HG03575 (cell line): ENCODE results near the gene RDH11.
"Not testable (repeated sequence)": the region's sequence is repeated elsewhere in the genome, so short reads cannot be mapped to it uniquely, and the experiment has no call there.

ENCODE experiments used
- ATAC-seq: cut with Tn5 transposase; IDR thresholded peaks from one replicate; pipeline ENCODE4 v1.9.1; 2021; ENCODE audit not compliant: unreplicated experiment, insufficient number of reproducible peaks, low FRiP score; ENCODE audit errors: extremely low read depth

Gene RDH11

DNA sequence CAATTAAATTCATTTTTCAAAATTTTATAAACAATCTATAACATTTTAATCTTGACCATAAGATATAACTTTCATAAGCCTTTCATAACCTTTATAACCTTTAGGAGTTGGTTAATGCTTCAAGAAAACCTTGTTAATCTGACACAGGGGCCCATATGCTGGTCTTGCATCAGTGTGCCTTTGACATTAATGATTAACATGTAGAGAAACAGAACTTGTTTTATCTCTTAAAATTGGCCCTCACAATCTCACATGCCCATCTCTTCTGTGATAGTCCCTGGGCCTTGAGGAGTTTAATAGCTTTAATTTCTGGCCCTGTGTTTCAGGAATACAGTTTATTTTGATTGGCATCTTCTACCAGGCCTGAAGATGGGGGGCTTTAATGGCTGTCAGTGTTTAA lies 13.8 kb upstream of the RDH11 start:
- ATAC-seq: not testable (repeated sequence)

DNA sequence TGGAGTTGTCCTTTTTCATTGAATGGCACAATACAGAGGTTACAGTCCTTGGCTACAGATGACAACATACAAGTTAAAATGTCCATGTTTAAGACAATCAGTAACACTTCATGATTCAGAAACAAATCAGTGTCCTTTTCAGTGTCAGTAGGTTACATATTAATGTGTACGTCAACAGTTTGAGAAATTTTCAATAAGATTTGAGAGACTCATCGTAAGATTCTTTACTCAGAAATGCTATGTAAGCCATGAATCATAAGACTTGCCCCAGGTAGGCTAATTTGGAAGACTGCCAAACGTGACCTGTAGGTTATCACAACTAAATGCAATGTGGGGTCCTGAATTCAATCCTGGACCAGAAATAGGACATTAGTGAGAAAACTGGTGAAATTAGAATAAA lies 9.6 kb upstream of the RDH11 start:
- no peak for ATAC-seq

DNA sequence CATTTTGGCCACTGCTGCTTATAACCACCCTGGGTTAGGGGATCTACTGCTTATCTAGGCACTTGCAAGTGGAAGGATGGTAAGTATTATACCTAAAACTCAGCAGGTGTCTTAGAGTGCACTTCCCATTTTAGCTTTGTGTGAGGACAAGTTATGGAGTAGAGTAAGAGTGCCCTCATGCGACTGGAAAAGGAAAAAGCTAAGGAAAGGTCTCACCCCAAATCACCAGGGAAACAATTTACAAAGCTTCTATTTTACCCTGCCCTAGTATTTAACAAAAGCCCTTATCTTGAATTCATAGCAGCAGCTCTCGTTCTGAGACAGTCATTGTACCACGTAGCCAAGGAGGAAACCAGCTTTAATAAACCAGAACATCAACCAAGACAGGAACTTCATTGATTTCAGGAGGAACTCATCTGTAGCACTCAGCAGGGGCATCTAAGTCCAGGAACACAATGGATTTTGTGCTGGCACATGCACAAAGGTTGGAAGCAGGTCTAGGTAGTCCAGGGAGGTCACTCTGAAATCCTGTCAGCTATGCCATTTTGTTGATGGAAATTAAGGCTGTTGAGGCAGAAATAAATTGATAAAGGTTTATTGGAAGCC lies 9.0 kb upstream of the RDH11 start:
- ATAC-seq: no peak

DNA sequence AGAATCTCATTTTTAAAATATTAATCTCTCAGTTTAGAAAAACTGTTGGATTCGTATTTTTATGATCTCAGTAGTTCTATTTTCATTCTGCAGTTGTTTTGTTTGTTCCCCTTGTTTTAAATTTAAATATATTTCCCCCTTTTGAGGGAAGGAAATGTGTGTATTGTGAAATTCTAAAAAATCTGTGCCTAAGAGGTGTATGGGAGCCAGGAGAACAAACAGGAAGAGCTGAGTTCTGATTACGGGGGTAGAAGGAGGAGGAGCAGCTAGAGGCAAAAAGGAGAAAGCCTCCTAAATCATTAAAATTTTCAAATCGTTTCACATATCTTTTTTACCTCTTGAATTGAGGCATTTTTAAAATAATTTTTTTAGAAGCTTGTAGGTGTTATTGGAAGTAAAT lies 8.4 kb upstream of the RDH11 start:
- ATAC-seq: no peak

DNA sequence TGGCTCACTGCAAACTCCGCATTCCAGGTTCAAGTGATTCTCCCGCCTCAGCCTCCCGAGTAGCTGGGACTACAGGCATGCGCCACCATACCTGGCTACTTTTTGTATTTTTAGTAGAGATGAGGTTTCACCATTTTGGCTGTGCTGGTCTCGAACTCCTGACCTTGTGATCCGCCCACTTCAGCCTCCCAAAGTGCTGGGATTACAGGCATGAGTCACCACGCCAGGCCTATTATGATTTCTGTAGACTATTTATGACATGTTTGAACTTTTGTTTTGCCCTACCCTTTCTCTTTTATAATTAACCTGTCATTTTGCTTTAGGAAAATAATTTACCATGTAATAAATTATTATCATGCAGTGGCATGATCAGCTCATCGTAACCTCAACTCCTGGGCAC lies 5.9 kb upstream of the RDH11 start, which contains the start of gene RDH12:
TSS of gene RDH12 (plus strand) at position 395 of the 400 bp plus-strand sequence. CDS start 20,757 bp downstream, outside the sequence.
- ATAC-seq: not testable (repeated sequence)

DNA sequence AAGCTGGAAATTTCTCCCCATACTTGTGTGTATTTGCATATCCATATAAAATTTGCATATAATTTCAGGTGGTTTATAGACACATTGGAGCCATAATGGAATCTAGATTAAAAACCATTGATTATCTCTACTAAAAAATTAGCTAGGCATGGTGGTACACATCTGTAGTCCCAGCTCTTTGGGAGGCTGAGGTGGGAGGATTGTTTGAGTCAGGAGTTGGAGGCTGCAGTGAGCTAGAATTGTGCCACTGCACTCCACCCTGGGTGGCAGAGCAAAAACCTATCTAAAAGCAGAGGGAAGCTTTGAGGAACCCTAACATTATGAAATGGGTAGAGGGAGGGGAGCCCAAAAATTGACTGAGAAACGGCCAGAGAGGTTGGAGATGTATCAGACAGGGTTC lies 2.6 kb upstream of the RDH11 start:
- ATAC-seq: no peak

DNA sequence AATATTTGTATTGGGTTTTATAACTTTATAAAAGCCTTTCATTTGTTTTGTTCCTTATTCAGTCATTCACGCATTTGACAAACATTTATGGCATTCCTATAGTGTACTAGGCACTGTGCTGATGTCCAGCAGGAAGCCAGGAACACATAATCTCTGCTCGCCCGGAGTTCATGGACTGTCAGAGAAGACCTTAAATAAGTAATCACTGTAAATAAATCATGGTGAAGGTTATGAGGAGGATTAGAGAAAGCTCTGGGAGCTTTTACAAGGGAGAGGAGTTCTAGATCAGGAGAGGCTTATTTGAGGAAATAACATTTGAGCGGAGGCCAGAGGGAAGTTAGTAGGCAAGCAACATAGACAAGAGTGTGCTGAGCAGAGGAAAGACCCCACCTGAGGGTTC lies 1.4 kb upstream of the RDH11 start:
- ATAC-seq: no peak

DNA sequence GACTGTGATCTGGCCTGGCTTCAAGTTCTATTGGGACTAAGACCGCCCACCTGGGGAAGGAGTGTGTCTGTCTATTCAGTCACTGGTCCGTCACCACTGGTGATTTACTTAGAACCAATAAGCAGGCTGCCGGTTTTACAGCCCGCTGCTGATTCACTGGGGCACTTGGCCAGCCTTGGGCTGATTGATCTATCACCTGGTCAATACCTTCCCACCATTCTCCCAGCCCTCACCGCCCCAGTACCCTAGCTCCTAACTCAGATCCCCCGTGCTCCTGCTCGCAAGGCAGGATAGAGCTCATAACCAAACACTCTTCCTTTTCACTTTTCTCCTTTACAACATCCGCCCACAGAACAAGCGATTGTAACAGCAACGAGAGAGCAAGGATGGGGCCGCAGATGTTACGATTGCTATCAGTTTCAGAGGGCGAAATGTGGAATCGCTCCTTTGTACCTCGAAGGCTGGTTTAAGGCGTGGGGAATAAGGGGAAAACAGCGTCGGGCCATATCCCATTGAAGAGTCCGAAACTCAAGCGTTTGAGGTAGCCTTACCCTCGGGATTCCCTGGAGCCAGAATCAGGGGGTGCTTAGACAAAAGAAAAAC lies 672 bp downstream of the RDH11 start:
- ATAC-seq: peak; percentile 66

DNA sequence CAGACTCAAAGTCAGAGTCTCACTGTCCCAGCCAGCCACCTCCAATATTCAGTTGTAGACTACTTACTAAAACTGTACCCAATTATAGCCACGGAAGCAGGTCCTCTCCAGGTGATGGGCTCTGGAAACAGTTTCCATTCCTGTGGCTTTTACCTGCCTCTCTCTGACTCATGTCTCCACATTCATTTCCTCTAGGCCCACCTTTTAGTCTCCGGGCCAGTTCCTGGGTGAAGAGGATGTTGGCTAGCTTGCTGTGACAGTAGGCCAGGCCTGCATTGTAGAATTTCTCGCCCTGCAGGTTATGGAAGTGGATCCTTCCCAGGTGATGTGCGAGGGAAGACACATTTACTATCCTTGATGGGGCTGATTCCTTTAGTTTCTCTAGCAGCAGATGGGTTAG lies 5.6 kb downstream of the RDH11 start:
- ATAC-seq: no peak

DNA sequence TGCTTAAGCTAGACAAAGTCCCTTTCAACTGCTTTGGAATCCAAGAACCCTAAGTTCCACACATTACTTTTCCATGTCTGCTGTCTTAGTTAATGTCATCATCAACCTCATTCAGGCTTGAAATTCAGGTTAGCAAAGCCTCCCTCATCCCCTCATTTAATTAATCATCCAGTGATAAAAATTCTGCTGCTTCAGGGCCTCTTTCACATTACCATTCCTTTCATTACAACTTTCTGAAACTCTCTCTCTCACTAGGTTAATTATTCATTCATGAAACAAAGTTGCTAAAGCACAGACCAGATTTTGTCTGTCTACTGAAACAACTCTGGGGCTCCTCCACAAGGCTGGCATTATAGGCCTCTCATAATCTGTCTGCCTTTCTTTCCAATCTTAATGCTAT lies 11.7 kb downstream of the RDH11 start:
- ATAC-seq: no peak

DNA sequence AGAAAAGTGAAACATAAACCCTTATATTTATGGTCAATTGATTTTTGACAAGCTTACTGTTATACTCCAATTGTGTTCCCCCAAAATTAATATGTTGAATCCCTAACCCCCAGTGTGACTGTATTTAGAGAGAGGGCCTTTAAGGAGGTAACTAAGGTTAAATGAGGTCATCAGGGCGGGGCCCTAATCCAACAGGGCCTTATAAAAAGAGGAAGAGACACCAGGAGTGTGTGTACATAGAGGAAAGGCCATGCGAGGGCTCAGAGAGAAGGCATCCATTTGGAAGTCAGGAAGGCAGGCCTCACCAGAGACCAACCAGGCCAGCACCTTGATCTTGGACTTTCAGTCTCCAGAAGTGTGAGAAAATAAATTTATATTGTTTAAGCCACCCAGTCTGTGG lies 14.6 kb downstream of the RDH11 start:
- no peak for ATAC-seq

DNA sequence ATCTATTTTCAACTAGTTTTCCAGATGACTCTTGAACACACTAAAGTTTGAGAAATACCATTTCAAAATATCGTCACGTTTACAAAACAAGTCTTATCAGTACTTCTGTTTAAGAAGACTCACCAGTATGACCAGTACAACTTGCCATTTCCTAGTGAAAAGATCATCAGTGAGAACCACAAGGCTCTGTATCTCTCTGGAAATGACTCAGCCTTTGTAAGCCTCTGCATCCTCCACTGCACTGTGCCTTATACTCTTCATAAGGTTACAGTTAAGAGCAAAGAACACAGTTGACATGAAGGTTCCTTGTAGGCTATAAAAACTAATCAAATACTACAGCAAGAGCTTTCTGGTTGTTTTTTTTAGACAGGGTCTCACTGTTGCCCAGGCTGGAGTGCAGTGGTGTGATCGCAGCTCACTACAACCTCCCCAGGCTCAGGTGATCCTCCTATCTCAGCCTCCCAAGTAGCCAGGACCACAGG lies 15.4 kb downstream of the RDH11 start:
- ATAC-seq: peak; percentile 87

DNA sequence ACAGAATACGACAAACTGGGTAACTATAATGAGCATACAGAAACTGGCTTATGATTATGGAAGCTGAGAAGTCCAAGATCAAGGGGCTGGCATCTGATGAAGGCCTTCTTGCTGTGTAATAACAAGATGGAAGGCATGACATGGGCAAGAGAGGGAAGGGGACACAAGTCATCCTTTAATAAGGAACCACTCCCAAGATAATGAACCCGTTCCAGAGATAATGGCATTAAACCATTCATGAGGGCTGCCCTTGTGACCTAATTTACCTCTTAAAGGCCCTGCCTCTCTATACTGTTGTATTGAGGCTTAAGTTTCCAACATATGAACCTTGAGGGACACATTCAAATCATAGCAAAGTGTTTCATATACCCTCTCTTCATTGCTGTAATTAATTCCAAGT lies 16.6 kb downstream of the RDH11 start:
- ATAC-seq: no peak

DNA sequence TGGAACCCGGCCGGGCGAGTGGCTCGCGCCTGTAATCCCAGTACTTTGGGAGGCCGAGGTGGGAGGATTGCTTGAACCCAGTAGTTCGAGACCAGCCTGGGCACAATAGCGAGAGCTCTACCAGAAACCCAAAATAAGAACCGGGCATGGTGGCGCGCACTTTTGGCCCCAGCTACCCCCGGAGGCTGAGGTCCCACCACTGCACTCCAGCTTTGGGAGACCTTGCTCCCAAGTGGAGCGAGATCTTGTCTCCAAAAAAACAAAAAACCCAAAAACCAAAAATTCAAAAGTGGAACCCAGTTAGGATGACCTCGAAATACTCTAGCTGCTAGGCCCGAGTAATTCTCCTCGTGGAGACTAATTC lies 20.4 kb downstream of the RDH11 start:
- ATAC-seq: no peak

DNA sequence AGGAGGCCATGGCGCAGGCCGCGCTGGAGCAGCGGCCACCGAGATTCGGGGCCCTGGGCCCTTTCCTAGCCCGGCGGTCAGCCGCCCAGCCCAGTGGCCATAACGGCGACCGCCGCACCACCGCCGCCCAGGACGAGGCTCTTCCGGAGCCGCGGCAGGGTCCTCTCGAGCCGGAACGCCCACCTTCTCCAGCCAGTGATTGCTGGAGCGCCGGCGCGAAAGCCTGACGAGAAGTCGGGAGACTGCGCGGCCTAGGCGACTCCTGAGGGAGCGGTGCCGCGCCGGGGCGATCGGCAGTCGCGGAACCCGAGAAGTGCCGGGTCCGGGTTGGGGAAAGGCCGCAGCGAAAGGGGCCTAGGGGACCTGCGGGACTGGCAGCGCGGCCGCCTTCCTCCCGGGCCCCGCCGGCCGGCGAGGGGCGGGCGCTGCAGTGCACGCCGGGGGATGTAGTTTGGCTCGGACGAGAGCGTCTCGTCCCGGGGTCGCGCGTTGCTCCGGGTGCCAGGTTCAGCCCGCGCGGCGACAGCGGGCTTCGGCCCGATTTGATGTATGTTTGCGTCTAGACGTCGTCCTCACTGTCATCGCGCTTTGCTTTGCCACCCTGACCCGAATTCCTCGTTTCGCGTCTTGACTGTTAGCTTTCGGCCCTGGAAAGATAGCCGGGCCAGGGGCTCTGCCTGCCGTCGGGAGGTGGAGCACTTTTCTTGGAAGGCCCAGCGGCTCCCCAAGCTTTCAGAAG lies 20.9 kb downstream of the RDH11 start, which contains the start of gene VTI1B:
TSS of gene VTI1B (minus strand) at position 153 of the 739 bp plus-strand sequence. CDS start at position 10, 143 bp downstream.
- ATAC-seq: no peak

DNA sequence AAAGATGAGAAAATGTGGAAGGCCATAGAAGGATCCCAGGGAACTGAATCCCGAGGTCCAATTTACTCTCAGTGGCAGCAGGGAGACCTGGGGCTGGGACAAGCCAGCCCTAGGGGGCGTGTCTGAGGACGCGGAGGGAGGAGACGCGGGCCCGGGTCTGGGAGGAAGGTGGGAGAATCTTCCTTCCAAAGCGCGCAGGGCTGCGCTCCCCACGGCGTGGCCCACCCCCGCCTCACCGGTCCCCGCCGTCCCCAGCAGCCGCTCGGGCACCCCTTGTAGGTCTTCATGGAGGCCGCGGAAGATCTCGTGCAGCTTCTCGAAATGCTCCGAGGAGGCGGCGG lies 21.5 kb downstream of the RDH11 start:
- ATAC-seq: no peak

DNA sequence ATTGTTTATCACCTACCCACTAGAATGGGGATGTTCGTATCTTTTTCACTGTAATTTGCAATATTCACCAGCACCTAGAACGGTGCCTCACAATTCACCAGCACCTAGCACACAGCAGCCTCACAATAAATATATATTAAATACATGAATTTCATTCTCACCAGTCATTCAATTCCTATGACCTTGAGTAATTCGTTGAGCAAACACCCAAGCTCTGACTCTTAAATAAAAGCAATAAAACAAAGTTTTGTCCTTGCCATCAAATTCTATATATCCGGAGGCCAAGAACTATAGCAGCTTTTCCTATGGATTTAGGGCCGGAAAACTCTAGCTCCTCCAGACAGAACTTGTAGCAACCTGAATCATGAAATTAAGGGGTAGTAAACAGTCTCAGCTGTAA lies 22.1 kb downstream of the RDH11 start:
- no peak for ATAC-seq

DNA sequence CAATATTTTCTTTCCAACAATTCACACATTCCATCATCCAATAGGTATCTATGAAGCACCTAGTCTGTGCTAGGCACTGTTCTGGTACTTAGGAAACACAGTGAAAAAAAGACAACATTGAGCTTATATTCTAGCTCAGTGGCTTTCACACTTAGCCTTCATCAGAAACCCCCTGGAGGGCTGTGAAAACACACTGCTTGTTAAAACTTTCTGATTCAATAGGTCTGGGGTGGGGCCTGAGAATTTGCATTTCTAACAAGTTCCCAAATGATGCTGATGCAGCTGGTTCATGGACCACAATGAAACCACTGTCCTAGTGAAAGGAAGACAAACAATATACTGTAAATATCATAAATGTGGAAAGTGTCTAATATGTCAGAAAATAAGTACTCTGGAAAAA lies 27.0 kb downstream of the RDH11 start:
- ATAC-seq: no peak

DNA sequence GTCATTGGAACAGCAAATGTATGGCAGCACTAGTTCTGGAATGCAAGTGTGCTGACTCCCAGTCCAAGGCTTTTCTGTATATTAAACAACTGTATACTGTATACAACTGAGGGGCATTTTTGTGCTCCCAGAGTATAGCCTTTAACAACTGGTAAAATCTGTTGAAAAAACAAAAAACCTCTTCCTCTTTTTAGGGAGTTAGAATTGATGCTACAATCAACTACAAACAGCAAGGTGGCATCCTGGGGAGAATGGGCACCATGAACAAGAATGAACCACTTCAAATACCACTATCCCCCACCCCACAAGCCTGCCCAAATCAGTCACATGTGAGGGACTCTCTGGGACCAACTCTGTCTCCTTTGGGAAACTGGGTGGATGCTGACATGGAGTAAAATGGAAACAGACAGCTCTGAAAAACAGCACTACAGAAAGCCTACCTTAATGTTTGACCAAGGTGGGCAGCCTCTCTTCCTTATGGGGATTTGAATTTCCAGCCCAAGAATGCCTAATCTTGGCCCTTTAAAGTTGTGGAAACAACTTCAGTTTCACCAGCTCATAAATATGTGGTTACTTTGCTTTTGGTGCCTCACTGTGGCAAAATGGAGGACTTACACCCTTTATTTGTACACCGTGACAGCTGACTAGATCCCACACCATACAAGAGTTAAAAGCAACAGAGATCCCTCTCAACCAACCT lies 28.7 kb downstream of the RDH11 start:
- ATAC-seq: no peak

DNA sequence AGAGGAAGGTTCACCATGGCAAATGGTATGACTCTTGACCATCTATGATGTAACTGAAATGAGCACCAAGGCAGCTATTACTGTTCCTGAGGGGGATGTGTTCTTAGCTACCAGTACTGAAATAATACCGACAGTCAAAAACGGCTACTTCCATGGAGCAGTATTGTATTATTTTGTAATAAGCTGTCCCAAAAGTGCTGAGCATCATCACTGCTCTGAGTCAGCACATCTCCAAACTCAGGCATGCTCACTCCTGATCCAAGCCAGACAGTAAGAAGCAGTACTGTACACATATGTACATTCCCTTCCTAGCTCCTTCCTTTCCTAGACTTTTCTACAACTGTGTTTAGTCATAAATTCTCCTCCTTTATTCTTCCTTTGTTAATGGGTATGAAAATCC lies 29.7 kb downstream of the RDH11 start:
- no peak for ATAC-seq
